ENCODE data around the gene MRPS21. TPM values are rescaled to one million over a fixed set of nuclear protein-coding genes. Genes with fewer than 3 reads are reported as not detected.

MRPS21 gene
- total RNA-seq, 4 donors from 2014 or later, result 27.8 to 46.3 (median 31.5) TPM

DNA sequence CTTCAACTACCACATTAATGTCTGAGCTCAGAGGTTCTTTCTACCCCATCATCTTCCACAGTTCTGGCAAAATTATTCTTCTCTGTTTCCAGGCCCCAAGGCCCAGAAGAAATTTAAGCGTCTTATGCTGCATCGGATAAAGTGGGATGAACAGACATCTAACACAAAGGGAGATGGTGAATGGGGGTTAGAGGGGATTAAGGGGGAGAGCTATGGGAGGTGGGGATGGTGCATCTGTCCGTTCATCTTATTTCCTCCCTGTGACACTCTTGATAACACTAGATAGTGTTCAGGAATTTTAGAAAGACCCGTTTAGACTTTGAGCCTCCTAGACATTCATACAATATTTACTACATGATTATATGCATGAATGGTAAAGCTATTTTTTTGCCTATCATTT, 52.7 kb downstream of the MRPS21 start:
- Histone ChIP-seq H3K9me3 (no peaks in the 10 kb centered on the region), H3K4me1 (no peaks in the 10 kb centered on the region), H3K36me3 (peaks cover 0 to 95% of the 10 kb centered on the region in 2 donors), H3K27ac (no peak overlapping the region), H3K27me3 (no peaks in the 10 kb centered on the region), H3K4me3 (no peak overlapping the region)
- DNase-seq (no peak), ATAC-seq (no peak)
- in situ Hi-C loops (cut with MboI; ENCODE audit: low sequenced_read_pairs in 4 of 4) (no loop called here), intact Hi-C loops (cut with DNase I; ENCODE audit: low total_unique reads) (no loop called here)
- TF ChIP-seq, protein P1, sequence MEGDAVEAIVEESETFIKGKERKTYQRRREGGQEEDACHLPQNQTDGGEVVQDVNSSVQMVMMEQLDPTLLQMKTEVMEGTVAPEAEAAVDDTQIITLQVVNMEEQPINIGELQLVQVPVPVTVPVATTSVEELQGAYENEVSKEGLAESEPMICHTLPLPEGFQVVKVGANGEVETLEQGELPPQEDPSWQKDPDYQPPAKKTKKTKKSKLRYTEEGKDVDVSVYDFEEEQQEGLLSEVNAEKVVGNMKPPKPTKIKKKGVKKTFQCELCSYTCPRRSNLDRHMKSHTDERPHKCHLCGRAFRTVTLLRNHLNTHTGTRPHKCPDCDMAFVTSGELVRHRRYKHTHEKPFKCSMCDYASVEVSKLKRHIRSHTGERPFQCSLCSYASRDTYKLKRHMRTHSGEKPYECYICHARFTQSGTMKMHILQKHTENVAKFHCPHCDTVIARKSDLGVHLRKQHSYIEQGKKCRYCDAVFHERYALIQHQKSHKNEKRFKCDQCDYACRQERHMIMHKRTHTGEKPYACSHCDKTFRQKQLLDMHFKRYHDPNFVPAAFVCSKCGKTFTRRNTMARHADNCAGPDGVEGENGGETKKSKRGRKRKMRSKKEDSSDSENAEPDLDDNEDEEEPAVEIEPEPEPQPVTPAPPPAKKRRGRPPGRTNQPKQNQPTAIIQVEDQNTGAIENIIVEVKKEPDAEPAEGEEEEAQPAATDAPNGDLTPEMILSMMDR (IDR thresholded peaks at IDR 0.05 in 4 of 5, conservative IDR thresholded peaks at IDR 0.05 in 1 of 5), result no peak
- no peak for TF ChIP-seq POLR2A (IDR thresholded peaks at IDR 0.05)

DNA sequence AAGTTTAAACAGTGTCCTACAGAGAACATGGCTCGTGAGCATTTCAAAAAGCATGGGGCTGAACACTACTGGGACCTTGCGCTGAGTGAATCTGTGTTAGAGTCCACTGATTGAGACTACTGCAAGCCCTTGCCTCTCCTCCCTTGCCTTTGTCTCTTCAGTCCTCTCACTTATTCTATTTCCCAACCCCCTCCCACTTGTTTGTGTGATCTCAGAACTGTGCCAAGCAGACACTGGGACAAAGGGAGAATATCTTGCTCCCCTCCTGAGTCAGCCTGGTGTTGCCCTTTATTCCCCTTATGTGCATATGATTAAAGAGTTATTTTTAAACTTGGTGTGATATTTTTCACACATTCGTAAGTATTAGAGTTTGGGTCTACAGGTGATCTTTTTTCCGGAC, 59.2 kb downstream of the MRPS21 start:
- peaks cover 0 to 69% of the 10 kb centered on the region in 2 donors for H3K36me3 ChIP-seq
- no peaks in the 10 kb centered on the region for H3K27me3 ChIP-seq
- DNase-seq (no peak), ATAC-seq (no peak)
- in situ Hi-C loops (cut with MboI; ENCODE audit: low sequenced_read_pairs in 4 of 4), result no loop called here
- no peak overlapping the region for H3K27ac ChIP-seq
- no peaks in the 10 kb centered on the region for H3K4me1 ChIP-seq
- H3K9me3 ChIP-seq, result no peaks in the 10 kb centered on the region
- no peak for TF ChIP-seq POLR2A (IDR thresholded peaks at IDR 0.05)
- TF ChIP-seq, protein P1 (IDR thresholded peaks at IDR 0.05 in 4 of 5, conservative IDR thresholded peaks at IDR 0.05 in 1 of 5), result no peak
- intact Hi-C loops (cut with DNase I; ENCODE audit: low total_unique reads), result loop anchor here (10.0 kb wide), 1 partner anchor 462 kb away; no protein-coding TSS in a partner anchor
- H3K4me3 ChIP-seq, result no peak overlapping the region

Other genes with a start within 250 kb of the MRPS21 start
- gene VPS45, start 226.1 kb upstream of the MRPS21 start, total RNA-seq, result 10 to 100 TPM; 17.0 to 30.3 (median 24.7) TPM
- gene PLEKHO1, start 143.9 kb upstream of the MRPS21 start, total RNA-seq, result 10 to 100 TPM; 24.3 to 57.7 (median 40.4) TPM
- gene ANP32E, start 57.7 kb upstream of the MRPS21 start, total RNA-seq, result 10 to 100 TPM; 15.1 to 44.9 (median 24.9) TPM
- 1 to 10 TPM in 1 of 4 donors, under 1 TPM in 2, not detected in 1; 0.20 to 3.8 (median 0.31) TPM for gene CA14, start 36.1 kb upstream of the MRPS21 start, total RNA-seq
- 10 to 100 TPM; 41.2 to 63.8 (median 54.9) TPM for gene APH1A, start 24.8 kb upstream of the MRPS21 start, total RNA-seq
- gene C1orf54, start 21.1 kb upstream of the MRPS21 start, total RNA-seq, result 1 to 10 TPM; 1.8 to 5.7 (median 4.8) TPM
- gene CIART, start 11.3 kb upstream of the MRPS21 start, total RNA-seq, result 10 to 100 TPM in 3 of 4 donors, 1 to 10 TPM in 1; 8.2 to 15.8 (median 11.7) TPM
- 10 to 100 TPM; 15.6 to 25.0 (median 19.3) TPM for gene PRPF3, start 27.7 kb downstream of the MRPS21 start, total RNA-seq
- gene RPRD2, start 70.3 kb downstream of the MRPS21 start, total RNA-seq, result 10 to 100 TPM; 18.0 to 28.0 (median 23.1) TPM
- gene TARS2, start 193.6 kb downstream of the MRPS21 start, total RNA-seq, result 10 to 100 TPM; 15.0 to 26.7 (median 18.4) TPM
- gene ECM1, start 214.2 kb downstream of the MRPS21 start, total RNA-seq, result 1 to 10 TPM; 1.5 to 8.5 (median 5.6) TPM
- not detected for gene FALEC, start 221.9 kb downstream of the MRPS21 start, total RNA-seq

Measured in gastrocnemius medialis (tissue), 4 donors.